ENCODE measurements around the gene ADCYAP1R1.

The ADCYAP1R1 gene

GRCh38 chr7:31069860-31070555, 17.9 kb downstream of the ADCYAP1R1 start:
- DNase-seq: no peak

- DNase-seq: no peak
These were observed 19.0 kb downstream of the ADCYAP1R1 start for GRCh38 chr7:31070991-31071644.

GRCh38 chr7:31071645-31072029, 19.5 kb downstream of the ADCYAP1R1 start:
- no peak for DNase-seq

DNA sequence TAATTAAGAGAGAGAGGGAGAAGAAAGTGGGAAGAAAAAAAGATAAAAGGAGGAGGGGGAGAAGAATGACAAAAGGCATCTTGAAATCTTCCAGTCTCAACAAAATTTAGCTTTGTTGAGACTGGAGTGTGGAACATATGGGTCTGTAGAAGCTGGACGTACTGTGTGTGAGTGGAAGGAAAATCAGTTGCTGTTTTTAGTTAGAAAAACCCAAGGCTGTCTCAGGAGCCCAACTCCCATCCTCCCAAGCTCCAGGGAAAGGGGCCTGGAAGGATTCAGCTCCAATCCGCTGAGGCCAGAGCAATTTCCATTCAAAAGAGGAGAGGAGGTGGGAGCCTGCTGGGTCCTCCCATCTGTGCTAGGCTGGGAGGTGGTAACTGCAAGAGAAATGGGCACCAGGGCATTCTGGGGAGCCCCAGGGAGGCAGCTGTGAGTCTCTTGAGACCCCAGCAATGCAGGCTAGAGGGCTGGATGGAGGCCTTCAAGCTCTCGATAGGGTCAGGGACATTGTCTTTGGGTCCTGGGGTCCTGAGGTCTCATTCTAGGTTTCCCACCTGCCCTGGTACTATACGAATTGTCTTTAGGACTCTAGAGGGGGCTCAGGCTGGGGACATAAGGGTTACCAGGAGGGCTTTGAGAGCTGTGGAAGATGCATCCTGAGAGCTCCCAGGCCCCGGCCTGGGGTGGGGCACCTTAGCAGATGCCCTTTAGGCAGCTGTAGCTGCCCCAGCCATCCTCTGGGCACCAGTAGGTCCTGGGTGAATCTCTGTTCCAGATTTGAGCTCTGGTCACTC, 21.4 kb downstream of the ADCYAP1R1 start:
- no peak for DNase-seq

GRCh38 chr7:31074120-31074383, 21.9 kb downstream of the ADCYAP1R1 start:
- no peak for DNase-seq

GRCh38 chr7:31074403-31075085, 22.4 kb downstream of the ADCYAP1R1 start:
- no peak for DNase-seq

DNA sequence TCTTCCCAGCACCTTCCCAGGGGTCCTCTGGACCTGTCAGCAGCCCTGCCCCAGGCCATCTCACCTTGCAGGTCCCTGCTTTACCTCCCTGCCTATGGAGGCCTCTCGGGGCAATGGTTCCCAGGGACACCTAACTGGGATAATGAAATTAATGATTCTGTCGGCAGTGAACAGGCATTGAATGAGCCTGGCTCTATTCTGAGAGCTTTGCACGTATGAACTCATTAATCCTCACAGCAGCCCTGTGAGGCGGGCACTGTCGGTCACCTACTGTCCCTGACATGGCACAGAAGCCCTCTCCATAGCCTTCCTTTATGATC, 22.9 kb downstream of the ADCYAP1R1 start:
- no peak for DNase-seq

- DNase-seq: no peak
These were observed 23.9 kb downstream of the ADCYAP1R1 start for GRCh38 chr7:31076051-31076450.

GRCh38 chr7:31076641-31077310, 24.7 kb downstream of the ADCYAP1R1 start:
- no peak for DNase-seq

DNA sequence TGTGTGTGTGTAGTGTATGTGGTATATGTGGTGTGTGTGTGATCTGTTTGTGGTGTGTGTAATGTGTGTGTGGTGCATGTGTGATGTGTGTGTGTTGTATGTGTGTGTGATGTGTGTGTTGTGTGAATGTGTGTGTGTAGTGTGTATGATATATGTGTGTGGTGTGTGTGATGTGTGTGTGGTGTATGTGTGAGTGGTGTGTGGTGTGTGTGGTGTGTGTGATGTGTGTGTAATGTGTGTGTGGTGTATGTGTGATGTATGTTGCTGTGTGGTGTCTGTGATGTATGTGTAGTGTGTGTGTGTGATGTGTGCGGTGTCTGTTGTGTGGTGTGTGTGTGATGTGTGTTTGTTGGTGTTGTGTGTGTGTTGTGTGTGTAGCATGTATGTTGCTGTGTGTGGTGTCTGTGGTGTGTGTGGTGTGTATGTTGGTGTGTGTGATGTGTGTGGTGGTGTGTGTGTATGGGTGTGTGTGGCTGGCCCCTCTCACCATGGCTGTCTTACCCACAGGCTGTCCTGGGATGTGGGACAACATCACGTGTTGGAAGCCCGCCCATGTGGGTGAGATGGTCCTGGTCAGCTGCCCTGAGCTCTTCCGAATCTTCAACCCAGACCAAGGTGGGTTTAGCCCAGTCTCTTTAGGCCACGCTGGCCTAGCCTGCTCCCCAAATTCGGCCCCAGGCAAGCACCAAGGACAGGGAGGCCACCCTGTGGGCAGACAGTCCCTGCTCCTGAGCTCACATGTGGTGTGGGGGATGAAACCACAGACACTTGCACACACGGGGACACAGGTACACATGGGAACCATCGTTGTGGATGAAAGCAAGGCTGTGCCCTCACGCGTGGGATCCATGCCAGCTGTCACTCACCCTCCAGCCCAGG, 25.6 kb downstream of the ADCYAP1R1 start:
- DNase-seq: no peak

GRCh38 chr7:31078363-31078990, 26.4 kb downstream of the ADCYAP1R1 start:
- DNase-seq: no peak

DNA sequence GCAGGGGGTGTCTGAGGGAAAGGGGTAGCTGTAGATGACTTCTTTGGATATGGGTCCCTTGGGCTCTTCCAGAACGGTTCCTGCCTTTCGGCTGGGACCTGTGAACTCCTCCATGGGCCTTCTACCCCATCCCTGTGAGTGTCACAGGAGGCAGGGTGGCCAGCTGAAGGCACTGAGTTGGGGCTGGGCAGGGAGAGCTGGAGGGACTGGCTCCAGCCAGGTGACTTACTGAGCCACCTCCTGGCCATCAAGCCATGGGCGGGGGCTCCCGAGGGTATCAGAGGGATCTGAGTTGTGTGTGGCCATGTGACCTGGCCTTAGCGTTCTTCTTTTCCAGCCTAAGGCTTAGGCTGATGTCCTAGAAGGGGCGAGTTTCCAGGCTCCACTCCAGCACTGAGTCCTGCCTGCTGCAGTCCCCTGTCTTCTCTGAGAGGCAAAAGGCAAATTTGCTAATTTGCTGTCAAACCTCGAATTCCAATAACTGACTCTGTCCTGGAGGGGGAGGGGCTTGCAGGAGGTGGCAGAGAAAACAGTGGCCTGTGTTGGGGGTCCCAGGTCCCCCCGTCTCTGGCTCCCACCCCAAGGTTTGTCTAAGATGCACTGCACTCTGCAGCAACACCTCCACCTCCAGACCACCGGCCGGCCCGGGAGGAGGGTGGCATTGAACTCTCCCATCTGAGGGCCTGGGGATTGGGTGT, 27.2 kb downstream of the ADCYAP1R1 start:
- DNase-seq: no peak

GRCh38 chr7:31079824-31080511, 27.9 kb downstream of the ADCYAP1R1 start:
- DNase-seq: no peak

DNA sequence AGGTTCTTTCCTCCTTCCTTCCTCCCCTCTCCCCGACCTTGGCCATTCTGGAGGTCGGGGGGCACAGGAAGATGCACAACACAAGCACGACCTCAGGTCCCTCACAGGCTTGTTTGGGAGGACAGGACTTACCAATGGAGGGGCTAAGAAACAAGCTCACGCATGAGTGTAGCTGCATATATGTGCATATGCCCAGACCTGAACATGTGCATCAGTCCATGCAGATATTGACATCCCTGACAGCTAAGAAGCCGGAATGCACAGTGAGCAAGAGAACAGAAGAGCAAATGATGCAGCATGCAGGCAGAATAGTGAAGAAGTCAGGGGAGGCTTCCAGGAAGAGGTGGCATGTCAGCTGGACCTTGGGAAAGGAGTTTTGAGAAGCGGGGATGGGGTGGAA, 28.7 kb downstream of the ADCYAP1R1 start:
- DNase-seq: no peak

GRCh38 chr7:31082017-31082416, 29.9 kb downstream of the ADCYAP1R1 start:
- DNase-seq: no peak

GRCh38 chr7:31082447-31082846, 30.3 kb downstream of the ADCYAP1R1 start:
- no peak for DNase-seq

GRCh38 chr7:31083210-31083786, 31.2 kb downstream of the ADCYAP1R1 start:
- DNase-seq: no peak

DNA sequence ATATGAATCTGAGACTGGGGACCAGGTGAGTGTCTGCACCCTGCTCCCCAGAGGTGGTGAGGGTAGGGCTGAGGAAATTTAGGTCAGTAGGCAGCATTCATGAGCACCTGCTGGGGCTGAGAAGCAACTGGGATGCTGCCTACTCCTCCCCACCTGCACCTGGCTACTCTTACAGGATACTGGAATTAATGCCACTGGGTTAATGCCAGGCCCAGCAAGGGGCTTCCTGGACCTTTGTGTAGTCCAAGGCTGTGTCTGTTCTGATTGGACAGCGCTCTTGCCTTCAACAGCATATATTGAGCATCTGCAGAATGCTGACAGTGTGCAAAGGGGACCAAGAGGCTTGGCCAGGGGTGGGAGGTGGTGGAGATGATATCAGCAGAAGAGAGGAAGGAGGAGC, 32.1 kb downstream of the ADCYAP1R1 start:
- DNase-seq: no peak

DNA sequence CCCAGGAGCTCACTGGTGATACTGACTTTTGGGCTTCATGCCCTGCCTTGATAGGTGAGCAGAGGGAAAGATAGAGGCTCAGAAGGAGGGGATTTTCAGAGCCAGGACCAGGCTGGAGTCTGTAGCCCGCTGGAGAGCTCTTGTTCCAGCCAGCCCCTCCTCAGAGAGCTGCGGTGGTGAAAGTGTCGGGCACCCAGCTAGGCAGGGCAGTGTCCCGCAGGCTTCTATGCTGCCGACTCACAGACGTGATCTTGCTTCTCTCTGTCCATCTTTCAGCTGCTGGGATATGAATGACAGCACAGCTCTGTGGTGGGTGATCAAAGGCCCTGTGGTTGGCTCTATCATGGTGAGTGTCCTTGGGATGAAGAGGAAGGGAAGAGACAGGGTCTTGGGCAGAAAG, 35.2 kb downstream of the ADCYAP1R1 start:
- DNase-seq: no peak

- DNase-seq: no peak
These were observed 39.9 kb downstream of the ADCYAP1R1 start for GRCh38 chr7:31091924-31092434.
